ENCODE results near the gene ATRX.

DNA sequence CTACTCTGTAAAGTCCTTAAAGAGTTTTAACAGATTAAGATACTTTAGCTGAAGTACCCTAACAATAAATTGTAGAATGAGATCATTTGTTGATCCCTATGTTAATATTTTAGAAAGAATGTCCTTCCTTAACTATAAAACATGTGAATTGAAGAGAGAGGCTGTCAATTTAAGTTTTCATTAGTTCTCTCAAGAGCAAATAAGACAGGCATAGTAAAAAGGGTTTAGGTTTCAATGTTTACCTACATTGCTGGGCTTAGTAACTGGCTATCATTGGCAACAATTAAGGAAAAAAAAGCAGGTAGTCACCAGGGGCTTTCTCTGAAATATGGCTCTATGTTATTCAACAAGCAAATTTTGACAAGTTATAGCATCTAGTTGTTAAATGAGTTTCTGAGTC, 91.5 kb downstream of the ATRX start:
- TF ChIP-seq, protein P1, sequence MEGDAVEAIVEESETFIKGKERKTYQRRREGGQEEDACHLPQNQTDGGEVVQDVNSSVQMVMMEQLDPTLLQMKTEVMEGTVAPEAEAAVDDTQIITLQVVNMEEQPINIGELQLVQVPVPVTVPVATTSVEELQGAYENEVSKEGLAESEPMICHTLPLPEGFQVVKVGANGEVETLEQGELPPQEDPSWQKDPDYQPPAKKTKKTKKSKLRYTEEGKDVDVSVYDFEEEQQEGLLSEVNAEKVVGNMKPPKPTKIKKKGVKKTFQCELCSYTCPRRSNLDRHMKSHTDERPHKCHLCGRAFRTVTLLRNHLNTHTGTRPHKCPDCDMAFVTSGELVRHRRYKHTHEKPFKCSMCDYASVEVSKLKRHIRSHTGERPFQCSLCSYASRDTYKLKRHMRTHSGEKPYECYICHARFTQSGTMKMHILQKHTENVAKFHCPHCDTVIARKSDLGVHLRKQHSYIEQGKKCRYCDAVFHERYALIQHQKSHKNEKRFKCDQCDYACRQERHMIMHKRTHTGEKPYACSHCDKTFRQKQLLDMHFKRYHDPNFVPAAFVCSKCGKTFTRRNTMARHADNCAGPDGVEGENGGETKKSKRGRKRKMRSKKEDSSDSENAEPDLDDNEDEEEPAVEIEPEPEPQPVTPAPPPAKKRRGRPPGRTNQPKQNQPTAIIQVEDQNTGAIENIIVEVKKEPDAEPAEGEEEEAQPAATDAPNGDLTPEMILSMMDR (IDR thresholded peaks at IDR 0.05): no peak
- TF ChIP-seq POLR2A (IDR thresholded peaks at IDR 0.05): no peak
